Measurements from ENCODE around the gene SNRNP27.
"Not testable (repeated sequence)": the region's sequence is repeated elsewhere in the genome, so short reads cannot be mapped to it uniquely, and the experiment has no call there.

SNRNP27 gene, protein sequence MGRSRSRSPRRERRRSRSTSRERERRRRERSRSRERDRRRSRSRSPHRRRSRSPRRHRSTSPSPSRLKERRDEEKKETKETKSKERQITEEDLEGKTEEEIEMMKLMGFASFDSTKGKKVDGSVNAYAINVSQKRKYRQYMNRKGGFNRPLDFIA

DNA sequence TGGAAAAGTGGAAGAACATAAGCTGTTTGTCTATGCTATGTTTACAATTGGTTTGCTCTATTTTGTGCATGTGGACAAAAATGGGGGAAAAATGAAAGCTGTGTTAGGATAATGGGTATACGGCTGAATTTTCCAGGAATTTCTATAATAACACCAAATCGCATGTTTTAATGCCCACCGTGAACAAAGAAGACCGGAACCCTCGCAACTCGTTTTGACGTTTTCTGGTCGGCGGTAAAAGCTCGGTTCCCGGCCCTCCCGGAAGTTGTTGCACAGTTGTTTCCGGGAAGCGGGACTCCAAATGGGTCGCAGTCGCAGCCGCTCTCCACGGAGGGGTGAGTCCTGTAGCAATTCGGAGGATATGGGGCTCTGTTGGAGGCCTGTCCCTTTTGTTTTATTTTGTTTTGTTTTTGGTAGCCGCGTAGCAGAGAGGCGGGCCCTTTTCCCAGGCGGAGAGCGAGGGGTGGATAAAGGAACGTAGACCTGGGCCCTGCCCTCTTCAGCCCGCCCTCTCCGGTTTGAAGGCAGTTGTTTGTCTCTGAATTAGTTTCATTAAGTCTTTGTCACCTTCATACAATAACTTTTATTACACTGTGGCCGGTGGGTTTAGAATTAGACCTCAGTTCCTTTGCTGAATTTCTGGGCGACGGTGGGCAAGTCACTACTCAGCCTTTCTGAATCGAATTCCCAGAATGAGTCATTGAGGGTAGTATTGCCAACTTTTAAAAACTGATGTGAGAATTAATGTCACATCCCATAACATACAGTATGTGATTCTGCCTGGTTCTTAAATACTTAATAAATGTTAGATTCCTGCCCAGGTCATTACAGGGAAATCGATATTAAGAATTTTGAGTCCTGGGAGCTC is at the start of gene SNRNP27:
Gene SNRNP27 (plus strand): TSS at position 273 of the 868 bp plus-strand sequence. CDS start 29 bp downstream, at position 302.
- peak; percentile 93 for DNase-seq (ENCODE audit: low spot score)

GRCh38 chr2:69843993-69844392 is 49.8 kb upstream of the SNRNP27 start:
- no peak for DNase-seq (ENCODE audit: low spot score)

DNA sequence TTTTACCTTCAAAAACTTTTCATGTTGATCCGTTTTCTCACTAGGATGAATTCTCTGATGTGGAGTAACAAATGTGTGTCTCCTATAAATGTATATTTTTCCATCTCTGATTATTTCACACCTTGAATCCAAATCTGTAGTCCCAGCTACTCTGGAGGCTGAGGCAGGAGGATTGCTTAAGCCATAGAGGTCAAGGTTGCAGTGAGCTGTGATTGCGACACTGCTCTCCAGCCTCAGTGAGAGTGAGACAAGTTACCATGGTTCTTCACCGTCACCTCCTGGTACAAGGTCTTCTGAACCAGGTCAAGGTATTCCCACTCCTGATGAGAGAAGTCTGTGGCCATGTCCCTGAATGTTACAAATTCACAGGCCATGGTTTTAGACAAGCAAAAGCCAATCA is 49.2 kb upstream of the SNRNP27 start:
- DNase-seq (ENCODE audit: low spot score), result no peak

- no peak for DNase-seq (ENCODE audit: low spot score)
Measured at GRCh38 chr2:69846182-69847067, 47.3 kb upstream of the SNRNP27 start.

DNA sequence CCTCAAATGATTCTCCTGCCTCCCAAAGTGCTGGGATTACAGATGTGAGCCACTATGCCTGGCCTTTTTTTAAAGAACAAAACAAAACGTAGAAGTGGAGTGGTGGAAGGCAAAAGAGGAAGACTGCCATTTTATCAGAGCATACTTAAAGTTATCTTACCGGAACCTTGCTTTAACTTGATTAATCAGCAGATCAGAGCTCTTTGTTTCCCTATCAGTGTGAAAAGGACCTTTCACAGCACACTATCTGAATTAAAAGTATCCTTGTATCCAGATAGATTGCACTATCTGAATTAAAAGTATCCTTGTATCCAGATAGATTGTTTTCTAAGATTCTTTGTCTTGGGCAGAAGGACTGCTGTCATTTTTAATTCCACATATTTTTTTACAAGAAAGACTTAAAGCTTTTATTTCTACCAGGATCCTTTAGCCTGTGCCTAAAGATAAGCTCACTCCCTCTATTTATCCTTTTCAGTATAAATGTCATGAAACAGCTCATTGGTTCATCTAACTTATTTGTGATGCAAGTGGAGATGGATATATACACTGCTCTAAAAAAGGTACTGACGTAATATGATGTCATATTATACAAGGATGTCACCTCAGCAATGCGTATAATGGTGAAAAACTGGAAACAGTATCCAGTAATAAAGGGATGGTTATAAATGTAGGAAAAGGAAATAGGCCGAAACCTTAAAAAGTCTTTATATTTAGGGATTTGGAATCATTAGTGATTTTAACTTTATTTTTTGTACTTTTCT is 46.5 kb upstream of the SNRNP27 start:
- DNase-seq (ENCODE audit: low spot score), result no peak

- no peak for DNase-seq (ENCODE audit: low spot score)
Measured at GRCh38 chr2:69848186-69848790, 45.5 kb upstream of the SNRNP27 start.

DNA sequence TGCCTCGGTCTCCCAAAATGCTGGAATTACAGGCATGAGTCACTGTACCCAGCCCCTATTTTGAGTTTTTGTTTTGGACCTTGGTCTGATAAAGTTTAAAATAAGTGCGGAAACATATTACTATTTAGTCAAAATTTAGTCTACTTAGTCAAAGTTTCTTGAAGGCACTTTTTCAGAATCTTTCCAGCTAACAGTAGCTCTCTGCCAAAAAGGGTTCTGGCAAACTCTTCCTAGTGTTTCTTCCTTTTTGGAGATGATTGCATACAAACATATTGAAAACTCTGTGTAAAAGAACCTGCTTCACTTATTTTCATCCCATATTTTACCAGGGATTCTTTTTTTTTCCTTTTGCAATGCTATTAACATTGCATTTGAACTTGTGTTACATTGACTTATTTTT is 35.5 kb upstream of the SNRNP27 start:
- no peak for DNase-seq (ENCODE audit: low spot score)

DNA sequence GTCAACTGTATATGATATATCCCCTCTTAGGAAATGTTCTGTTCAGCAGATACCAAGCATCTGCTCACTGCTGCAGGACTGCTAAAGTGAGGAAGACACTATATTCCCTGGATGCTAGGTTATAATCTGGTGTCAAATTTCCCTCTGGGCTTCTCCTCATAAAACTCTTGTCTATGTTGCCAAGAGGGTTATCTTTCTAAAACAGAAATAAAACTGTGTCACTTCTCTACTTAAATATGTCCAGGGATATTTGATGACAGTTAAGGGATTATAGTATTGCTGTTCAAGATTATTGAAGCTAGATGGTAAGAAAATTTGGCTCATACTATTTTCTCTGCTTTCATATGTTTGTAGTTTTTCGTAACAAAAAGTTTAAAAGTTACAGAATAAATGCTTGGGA is 30.5 kb upstream of the SNRNP27 start:
- DNase-seq (ENCODE audit: low spot score), result no peak

- DNase-seq (ENCODE audit: low spot score), result no peak
Measured at GRCh38 chr2:69888451-69888850, 5.3 kb upstream of the SNRNP27 start.

GRCh38 chr2:69889302-69889701 is 4.5 kb upstream of the SNRNP27 start:
- no peak for DNase-seq (ENCODE audit: low spot score)

DNA sequence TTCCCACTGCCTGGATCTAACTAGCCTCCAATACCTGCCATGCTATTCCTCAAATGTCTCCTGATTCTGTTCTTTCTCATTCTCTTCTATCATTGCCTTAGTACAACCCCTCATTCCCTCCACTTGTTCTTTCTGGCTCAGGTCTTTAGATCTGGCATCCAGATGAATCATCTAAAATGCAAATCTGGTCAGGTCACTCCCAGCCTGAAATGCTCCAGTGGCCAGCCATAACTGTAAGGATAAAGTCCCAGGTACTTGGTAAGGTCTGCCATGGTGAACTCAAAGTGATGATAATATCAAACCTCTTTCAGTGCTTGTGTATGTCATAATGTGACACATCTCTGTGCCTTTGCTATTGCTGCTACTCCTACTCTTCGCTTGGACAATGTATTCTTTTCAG is 2.9 kb upstream of the SNRNP27 start:
- DNase-seq (ENCODE audit: low spot score), result no peak

DNA sequence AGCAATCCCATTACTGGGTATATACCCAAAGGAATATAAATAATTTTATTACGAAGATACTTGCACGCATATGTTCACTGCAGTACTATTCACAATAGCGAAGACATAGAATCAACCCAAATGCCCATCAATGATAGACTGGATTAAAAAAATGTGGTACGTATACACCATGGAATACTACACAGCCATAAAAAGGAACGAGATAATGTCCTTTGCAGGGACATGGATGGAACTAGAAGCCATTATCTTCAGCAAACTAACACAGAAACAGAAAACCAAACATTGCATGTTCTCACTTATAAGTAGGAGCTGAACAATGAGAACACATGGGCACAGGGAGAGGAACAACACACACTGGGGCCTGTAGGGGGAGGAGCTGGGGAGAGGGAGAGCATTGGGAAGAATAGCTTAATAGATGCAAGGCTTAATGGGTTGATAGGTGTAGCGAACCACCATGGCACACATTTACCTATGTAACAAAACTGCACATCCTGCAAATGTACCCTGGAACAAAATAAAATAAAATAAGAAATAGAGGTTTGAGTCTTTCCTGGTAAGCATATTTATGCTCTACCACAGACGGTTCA is 825 bp upstream of the SNRNP27 start:
- not testable (repeated sequence) for DNase-seq (ENCODE audit: low spot score)

DNA sequence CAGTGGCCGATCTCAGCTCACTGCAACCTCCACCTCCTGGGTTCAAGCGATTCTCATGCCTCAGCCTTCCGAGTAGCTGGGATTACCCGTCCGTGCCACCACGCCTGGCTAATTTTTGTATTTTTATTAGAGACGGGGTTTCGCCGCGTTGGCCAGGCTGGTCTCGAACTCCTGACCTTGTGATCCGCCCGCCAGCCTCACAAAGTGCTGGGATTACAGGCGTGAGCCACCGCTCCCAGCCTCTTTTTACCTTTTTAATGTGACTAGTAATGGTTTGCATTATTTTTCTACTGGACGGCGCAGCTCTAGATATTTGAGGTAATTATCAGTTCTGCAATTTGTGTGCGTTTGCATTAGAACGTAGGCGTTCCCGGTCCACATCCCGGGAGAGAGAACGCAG is 981 bp downstream of the SNRNP27 start:
- DNase-seq (ENCODE audit: low spot score), result not testable (repeated sequence)

DNA sequence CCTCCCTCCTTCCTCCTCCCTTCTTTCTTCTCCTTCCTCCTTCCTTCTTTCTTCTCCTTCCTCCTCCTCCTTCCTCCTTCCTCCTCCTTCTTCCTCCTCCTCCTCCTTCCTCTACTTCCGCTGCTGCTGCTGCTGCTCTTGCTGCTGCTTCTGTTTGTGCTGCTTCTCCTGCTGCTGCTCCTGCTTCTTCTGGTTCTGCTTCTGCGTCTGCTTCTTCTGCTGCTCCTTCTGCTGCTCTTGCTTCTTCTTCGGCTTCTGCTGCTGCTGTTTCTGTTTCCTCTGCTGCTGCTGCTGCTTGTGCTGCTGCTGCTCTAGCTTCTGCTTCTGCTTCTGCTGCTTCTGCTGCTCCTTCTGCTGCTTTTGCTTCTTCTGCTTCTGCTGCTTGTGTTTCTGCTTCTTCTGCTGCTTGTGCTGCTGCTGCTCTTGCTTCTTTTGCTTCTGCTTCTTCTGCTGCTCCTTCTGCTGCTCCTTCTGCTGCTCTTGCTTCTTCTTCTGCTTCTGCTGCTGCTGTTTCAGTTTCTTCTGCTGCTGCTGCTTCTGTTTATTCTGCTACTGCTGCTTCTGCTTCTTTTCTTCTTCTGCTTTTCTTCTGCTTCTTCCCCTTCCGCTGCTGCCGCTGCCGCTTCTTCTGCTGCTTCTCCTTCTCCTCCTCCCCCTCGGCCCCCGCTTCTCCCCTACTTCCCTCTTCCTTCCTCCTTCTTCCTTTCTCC is 8.6 kb downstream of the SNRNP27 start:
- DNase-seq (ENCODE audit: low spot score), result no peak

- DNase-seq (ENCODE audit: low spot score), result no peak
Measured at GRCh38 chr2:69907216-69907615, 13.5 kb downstream of the SNRNP27 start.

DNA sequence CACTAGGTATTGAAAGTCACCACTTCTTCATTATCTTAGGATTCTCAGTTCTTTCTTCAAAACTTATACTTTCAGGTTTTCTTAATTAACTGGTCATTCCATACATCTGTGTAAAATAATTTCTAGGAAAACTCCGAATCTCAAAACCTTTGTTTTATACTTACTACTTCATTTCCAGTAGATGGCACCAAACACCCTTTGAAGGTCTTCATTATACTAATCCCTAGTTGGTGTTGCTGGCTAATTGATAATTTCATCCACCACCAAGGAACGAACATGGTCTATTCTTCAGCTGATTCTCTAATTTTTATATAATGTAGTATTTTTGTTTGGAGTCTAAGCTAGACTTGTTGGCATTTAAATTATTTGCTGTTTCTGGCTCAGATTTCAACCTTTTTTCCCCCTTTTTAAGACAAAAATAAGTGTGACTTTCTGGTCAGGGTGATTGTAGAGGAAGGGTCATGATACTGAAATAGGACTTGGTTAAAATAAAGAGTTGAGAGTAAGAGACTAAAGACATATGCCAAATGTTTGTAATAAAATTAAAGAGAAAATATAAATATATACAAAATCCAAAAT is 18.3 kb downstream of the SNRNP27 start:
- no peak for DNase-seq (ENCODE audit: low spot score)

DNA sequence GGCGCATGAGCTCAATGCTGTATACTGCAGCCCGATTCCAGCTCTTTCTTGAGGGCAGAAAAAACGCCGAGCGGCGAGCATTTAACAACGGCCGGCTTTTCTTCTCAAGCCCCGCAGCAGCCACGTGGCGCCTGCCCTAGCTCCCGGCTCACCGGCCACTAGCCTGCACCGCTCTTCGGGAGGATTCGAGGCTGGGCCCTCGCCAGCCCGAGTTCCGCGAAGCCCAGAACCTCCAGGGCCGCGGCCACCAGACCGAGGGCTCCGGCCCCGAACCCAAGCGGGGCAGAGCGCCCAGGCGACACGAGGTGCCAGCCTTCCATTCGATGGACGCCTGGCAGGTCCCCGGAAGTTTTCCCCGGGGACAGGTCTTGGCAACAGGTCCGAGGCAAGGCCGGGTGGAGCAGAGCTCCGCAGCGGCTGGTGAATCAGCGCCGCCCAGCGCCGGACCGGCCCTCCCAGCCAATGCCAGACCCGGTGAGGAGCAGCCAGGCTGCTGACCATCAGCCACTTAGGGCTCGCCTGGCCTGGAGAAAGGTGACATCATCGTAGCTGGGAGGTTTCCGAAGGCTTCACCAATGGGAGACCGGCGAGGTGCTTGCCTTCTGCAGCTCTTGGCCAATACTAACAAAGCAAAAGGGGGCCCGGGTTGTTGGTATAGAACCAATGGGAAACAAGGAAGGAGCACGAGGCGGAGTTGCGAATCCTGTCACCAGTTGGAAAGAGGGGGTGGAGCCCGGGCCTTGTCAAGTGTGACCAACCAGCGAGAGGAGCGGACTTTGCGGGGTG is 20.6 kb downstream of the SNRNP27 start:
- peak; percentile 100 for DNase-seq (ENCODE audit: low spot score)

- no peak for DNase-seq (ENCODE audit: low spot score)
Measured at GRCh38 chr2:69914950-69915945, 21.5 kb downstream of the SNRNP27 start, which contains the start of gene MXD1. Gene MXD1 (plus strand): TSS chr2:69915109. CDS start chr2:69915331, 222 bp downstream.
